ENCODE data around the gene ZYX. TPM values are rescaled to one million over a fixed set of nuclear protein-coding genes. Genes with fewer than 3 reads are reported as not detected.
"Not testable (repeated sequence)": the region's sequence is repeated elsewhere in the genome, so short reads cannot be mapped to it uniquely, and the experiment has no call there.

The ZYX gene
- total RNA-seq, 1 donor from 2014 or later = 263 TPM

GRCh38 chr7:143422033-143422432 lies 40.9 kb downstream of the ZYX start:
- TF ChIP-seq, protein P1, sequence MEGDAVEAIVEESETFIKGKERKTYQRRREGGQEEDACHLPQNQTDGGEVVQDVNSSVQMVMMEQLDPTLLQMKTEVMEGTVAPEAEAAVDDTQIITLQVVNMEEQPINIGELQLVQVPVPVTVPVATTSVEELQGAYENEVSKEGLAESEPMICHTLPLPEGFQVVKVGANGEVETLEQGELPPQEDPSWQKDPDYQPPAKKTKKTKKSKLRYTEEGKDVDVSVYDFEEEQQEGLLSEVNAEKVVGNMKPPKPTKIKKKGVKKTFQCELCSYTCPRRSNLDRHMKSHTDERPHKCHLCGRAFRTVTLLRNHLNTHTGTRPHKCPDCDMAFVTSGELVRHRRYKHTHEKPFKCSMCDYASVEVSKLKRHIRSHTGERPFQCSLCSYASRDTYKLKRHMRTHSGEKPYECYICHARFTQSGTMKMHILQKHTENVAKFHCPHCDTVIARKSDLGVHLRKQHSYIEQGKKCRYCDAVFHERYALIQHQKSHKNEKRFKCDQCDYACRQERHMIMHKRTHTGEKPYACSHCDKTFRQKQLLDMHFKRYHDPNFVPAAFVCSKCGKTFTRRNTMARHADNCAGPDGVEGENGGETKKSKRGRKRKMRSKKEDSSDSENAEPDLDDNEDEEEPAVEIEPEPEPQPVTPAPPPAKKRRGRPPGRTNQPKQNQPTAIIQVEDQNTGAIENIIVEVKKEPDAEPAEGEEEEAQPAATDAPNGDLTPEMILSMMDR (IDR thresholded peaks at IDR 0.05) = no peak
- no peak for DNase-seq
- Histone ChIP-seq H3K27ac (no peak overlapping the region), H3K9me3 (no peaks in the 10 kb centered on the region), H3K4me1 (no peaks in the 10 kb centered on the region), H3K36me3 (no peaks in the 10 kb centered on the region), H3K4me3 (no peak overlapping the region), H3K27me3 (no peaks in the 10 kb centered on the region)
- intact Hi-C loops (cut with DNase I) = no loop called here
- ATAC-seq = no peak

DNA sequence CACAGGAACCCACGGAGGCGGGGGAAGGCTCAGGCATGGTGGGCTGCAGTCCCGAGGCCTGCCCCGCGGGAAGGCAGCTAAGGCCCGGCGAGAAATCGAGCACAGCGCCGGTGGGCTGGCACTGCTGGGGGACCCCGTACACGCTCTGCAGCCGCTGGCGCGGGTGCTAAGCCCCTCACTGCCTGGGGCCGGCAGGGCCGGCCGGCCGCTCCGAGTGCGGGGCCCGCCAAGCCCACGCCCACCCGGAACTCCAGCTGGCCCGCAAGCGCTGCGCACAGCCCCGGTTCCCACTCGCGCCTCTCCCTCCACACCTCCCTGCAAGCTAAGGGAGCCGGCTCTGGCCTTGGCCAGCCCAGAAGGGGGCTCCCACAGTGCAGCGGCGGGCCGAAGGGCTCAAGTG lies 43.3 kb downstream of the ZYX start:
- H3K4me1 ChIP-seq; H3K4me3 ChIP-seq; H3K27me3 ChIP-seq; intact Hi-C loops (cut with DNase I); H3K27ac ChIP-seq; H3K9me3 ChIP-seq; DNase-seq; ATAC-seq; H3K36me3 ChIP-seq: not testable (repeated sequence)

DNA sequence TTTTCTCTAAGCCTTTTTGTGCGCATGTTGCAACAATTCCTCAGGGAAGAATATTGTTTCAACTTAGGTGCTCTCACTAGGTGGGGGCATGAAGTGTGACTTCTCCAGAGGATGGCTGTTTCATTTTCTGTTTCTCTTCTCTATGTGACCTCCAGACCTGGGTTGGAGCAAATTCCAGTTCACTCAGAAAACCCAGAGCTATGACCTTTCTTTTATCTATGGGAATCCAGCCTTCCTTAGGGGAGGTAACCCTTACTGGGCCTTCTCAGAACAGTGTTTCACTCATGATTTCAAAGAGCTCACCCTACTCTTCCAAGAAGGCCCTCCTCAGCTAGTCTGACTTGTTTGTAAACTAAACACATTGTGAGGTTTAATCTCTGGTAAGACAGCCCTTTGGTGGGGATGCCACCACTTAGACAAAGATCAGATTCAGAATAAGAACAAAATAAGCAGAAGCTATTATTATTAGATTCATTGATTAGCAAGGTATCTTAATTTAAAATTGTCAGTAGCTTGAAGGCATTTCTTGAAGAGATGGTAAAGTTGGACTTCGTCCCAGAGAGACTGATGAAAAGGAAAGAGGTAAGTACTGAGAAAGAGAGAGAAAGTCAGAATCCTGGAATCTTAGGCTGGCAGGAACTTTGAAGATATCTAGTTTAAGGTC lies 45.5 kb downstream of the ZYX start:
- ATAC-seq (no peak), DNase-seq (no peak)
- intact Hi-C loops (cut with DNase I) = no loop called here
- H3K27ac ChIP-seq = no peak overlapping the region
- H3K9me3 ChIP-seq = no peaks in the 10 kb centered on the region
- H3K4me3 ChIP-seq = no peak overlapping the region
- peaks cover 3% of the 10 kb centered on the region for H3K4me1 ChIP-seq
- TF ChIP-seq, protein P1 (IDR thresholded peaks at IDR 0.05) = no peak
- H3K36me3 ChIP-seq = no peaks in the 10 kb centered on the region
- no peaks in the 10 kb centered on the region for H3K27me3 ChIP-seq

GRCh38 chr7:143429770-143430698 lies 48.9 kb downstream of the ZYX start:
- H3K27ac ChIP-seq = no peak overlapping the region
- intact Hi-C loops (cut with DNase I) = no loop called here
- TF ChIP-seq, protein P1 (IDR thresholded peaks at IDR 0.05) = no peak
- ATAC-seq (no peak), DNase-seq (no peak)
- no peak overlapping the region for H3K4me3 ChIP-seq
- no peaks in the 10 kb centered on the region for H3K27me3 ChIP-seq
- H3K36me3 ChIP-seq = no peaks in the 10 kb centered on the region
- peaks cover 3% of the 10 kb centered on the region for H3K4me1 ChIP-seq
- no peaks in the 10 kb centered on the region for H3K9me3 ChIP-seq

DNA sequence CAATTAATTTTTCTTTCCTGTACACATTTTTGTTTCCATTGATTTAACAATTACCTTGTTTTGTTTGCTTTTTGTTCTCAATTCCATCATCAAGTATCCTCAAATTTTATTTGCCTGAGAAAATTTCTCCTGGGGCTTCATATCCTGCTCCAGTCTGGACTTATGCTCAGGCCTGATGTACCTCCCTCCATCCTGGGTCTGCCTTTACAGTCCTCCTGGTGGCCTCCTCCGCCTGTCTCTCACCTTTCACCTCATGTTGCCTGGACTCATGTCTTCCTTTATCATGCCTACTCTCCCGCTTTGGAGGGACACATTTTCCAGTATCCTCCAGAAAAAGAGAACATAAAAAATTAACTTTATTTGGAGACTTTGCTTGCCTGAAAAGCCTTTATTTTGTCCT lies 50.0 kb downstream of the ZYX start:
- peaks cover 3% of the 10 kb centered on the region for H3K4me1 ChIP-seq
- H3K27ac ChIP-seq = no peak overlapping the region
- ATAC-seq = no peak
- no peaks in the 10 kb centered on the region for H3K36me3 ChIP-seq
- intact Hi-C loops (cut with DNase I) = no loop called here
- TF ChIP-seq, protein P1 (IDR thresholded peaks at IDR 0.05) = no peak
- H3K9me3 ChIP-seq = no peaks in the 10 kb centered on the region
- H3K4me3 ChIP-seq = no peak overlapping the region
- no peaks in the 10 kb centered on the region for H3K27me3 ChIP-seq
- no peak for DNase-seq

GRCh38 chr7:143433759-143434158 lies 52.6 kb downstream of the ZYX start:
- Histone ChIP-seq H3K27ac (no peak overlapping the region), H3K4me3 (no peak overlapping the region), H3K36me3 (no peaks in the 10 kb centered on the region), H3K4me1 (peaks cover 3% of the 10 kb centered on the region), H3K9me3 (no peaks in the 10 kb centered on the region), H3K27me3 (no peaks in the 10 kb centered on the region)
- ATAC-seq = no peak
- DNase-seq = no peak
- intact Hi-C loops (cut with DNase I) = no loop called here
- TF ChIP-seq, protein P1 (IDR thresholded peaks at IDR 0.05) = no peak
